ENCODE measurements around the gene ITPK1. TPM values are rescaled to one million over a fixed set of nuclear protein-coding genes. Genes with fewer than 3 reads are reported as not detected.
"Not testable (repeated sequence)": the region's sequence is repeated elsewhere in the genome, so short reads cannot be mapped to it uniquely, and the experiment has no call there.

ITPK1 gene
- total RNA-seq, 1 experiment from 2014 or later, result 80.3 TPM

GRCh38 chr14:93105856-93106255, 9.9 kb downstream of the ITPK1 start:
- DNase-seq (ENCODE audit: low spot score), result not testable (repeated sequence)

GRCh38 chr14:93105362-93105761, 10.4 kb downstream of the ITPK1 start:
- DNase-seq (ENCODE audit: low spot score), result no peak

- DNase-seq (ENCODE audit: low spot score), result no peak
These were observed 10.8 kb downstream of the ITPK1 start for GRCh38 chr14:93104961-93105360.

- DNase-seq (ENCODE audit: low spot score), result peak; percentile 29
These were observed 12.2 kb downstream of the ITPK1 start for GRCh38 chr14:93103392-93104080.

- no peak for DNase-seq (ENCODE audit: low spot score)
These were observed 13.6 kb downstream of the ITPK1 start for GRCh38 chr14:93102141-93102540.

- no peak for DNase-seq (ENCODE audit: low spot score)
These were observed 14.5 kb downstream of the ITPK1 start for GRCh38 chr14:93101181-93101580.

GRCh38 chr14:93100570-93100969, 15.2 kb downstream of the ITPK1 start:
- no peak for DNase-seq (ENCODE audit: low spot score)

- no peak for DNase-seq (ENCODE audit: low spot score)
These were observed 15.6 kb downstream of the ITPK1 start for GRCh38 chr14:93100100-93100499.

- no peak for DNase-seq (ENCODE audit: low spot score)
These were observed 16.1 kb downstream of the ITPK1 start for GRCh38 chr14:93099643-93100042.

GRCh38 chr14:93099196-93099595, 16.5 kb downstream of the ITPK1 start:
- no peak for DNase-seq (ENCODE audit: low spot score)

GRCh38 chr14:93096691-93097322, 18.9 kb downstream of the ITPK1 start:
- DNase-seq (ENCODE audit: low spot score), result no peak

GRCh38 chr14:93095742-93096510, 19.8 kb downstream of the ITPK1 start:
- no peak for DNase-seq (ENCODE audit: low spot score)

- DNase-seq (ENCODE audit: low spot score), result no peak
These were observed 21.4 kb downstream of the ITPK1 start for GRCh38 chr14:93094121-93094918.

GRCh38 chr14:93092606-93093556, 22.8 kb downstream of the ITPK1 start:
- no peak for DNase-seq (ENCODE audit: low spot score)

GRCh38 chr14:93091666-93092065, 24.1 kb downstream of the ITPK1 start:
- no peak for DNase-seq (ENCODE audit: low spot score)

GRCh38 chr14:93090826-93091555, 24.7 kb downstream of the ITPK1 start:
- no peak for DNase-seq (ENCODE audit: low spot score)

GRCh38 chr14:93089521-93090269, 26.0 kb downstream of the ITPK1 start:
- no peak for DNase-seq (ENCODE audit: low spot score)

GRCh38 chr14:93086441-93087055, 29.2 kb downstream of the ITPK1 start:
- no peak for DNase-seq (ENCODE audit: low spot score)

GRCh38 chr14:93085911-93086310, 29.8 kb downstream of the ITPK1 start:
- DNase-seq (ENCODE audit: low spot score), result no peak
